Activated naive CD4-positive, alpha-beta T cell treated with anti-CD3 and anti-CD28 coated beads, Interleukin-2, amount 50 U/mL, for 24 hours (primary cell): ENCODE results near the gene SPTB.
A peak's percentile ranks its signal among the peaks of the same experiment; 100 is the strongest.

Source experiments
- H3K27ac Mint-ChIP-seq: one replicate; pipeline ENCODE4 v1.8.0; 2021; ENCODE audit warnings: mild to moderate bottlenecking, mixed read lengths
- H3K27me3 Mint-ChIP-seq: one replicate; pipeline ENCODE4 v1.8.0; 2021; ENCODE audit warnings: mixed read lengths
- H3K36me3 Mint-ChIP-seq: one replicate; pipeline ENCODE4 v1.8.0; 2021; ENCODE audit warnings: mixed read lengths
- H3K4me1 Mint-ChIP-seq: one replicate; pipeline ENCODE4 v1.8.0; 2021; ENCODE audit warnings: mixed read lengths
- H3K4me3 Mint-ChIP-seq: one replicate; pipeline ENCODE4 v1.8.0; 2021; ENCODE audit warnings: mild to moderate bottlenecking, mixed read lengths
- H3K9me3 Mint-ChIP-seq: one replicate; pipeline ENCODE4 v1.8.0; 2021; ENCODE audit warnings: mixed read lengths

The SPTB gene

DNA sequence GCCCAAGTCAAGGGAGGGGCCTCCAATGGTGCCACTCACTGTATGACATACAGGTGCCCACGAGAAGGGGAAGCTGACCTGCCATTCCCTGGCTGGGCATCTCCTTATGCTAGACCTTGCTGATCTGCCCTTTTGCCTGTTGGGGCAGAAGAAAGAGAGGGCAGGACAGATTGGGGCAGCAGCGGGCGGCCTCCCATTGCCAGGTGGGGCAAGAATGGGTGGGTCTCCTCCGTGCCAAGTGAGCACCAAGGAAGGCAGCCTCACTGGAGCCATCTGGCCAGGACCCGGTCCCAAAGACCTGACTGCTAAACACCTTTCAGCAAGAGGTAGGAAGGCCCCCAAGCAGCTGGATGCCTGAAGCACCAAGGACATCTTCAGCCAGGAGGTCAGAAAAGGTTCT lies 125.0 kb downstream of the SPTB start:
- Mint-ChIP-seq H3K4me1 (no peaks in the 10 kb centered on the region), H3K27me3 (no peaks in the 10 kb centered on the region), H3K36me3 (no peaks in the 10 kb centered on the region), H3K9me3 (no peaks in the 10 kb centered on the region), H3K4me3 (no peak overlapping the region), H3K27ac (no peak overlapping the region)

DNA sequence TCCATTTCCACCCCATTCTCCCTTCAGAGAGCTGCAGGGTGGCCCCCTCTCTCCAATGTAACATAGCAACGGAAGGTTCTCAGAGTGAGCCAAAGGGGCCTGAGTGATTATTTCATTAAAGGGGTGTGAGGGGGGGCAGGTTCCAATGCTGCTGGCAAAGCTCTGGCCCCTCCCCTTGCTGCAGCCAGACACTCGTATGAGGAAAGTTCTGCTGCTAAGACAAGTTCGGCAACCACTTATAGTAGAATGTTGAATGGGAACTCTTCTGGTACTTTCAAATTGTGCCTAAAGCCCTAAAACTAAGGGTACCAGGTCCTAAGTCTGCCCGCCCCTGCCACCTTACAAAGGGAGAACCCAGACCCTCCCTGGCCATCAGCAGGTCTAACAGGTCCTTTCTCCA lies 125.7 kb downstream of the SPTB start:
- Mint-ChIP-seq H3K27ac (no peak overlapping the region), H3K4me1 (no peaks in the 10 kb centered on the region), H3K4me3 (no peak overlapping the region), H3K9me3 (no peaks in the 10 kb centered on the region), H3K27me3 (no peaks in the 10 kb centered on the region), H3K36me3 (no peaks in the 10 kb centered on the region)

DNA sequence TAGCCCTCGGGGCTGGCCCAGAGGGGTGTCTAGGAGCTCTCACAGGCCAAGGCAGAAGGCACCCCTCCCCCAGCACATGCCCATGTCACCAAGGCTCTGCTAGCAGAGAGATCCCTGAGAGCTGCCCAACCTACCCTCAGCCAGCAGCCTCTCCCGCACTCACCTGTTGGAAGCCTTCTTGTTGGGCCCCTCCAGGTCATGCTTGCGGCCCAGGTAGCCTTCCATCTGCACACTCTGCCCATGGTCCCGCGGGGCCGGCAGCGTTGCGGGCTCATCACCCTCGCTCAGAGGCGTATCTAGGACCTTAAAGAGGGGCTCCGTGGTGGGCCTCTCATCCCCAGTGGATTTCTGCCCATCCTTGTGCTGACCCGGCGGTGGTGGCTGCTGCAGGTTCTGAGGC lies 126.3 kb downstream of the SPTB start:
- H3K4me1 Mint-ChIP-seq = no peaks in the 10 kb centered on the region
- H3K36me3 Mint-ChIP-seq = no peaks in the 10 kb centered on the region
- H3K4me3 Mint-ChIP-seq = no peak overlapping the region
- H3K27me3 Mint-ChIP-seq = no peaks in the 10 kb centered on the region
- no peak overlapping the region for H3K27ac Mint-ChIP-seq
- H3K9me3 Mint-ChIP-seq = no peaks in the 10 kb centered on the region

DNA sequence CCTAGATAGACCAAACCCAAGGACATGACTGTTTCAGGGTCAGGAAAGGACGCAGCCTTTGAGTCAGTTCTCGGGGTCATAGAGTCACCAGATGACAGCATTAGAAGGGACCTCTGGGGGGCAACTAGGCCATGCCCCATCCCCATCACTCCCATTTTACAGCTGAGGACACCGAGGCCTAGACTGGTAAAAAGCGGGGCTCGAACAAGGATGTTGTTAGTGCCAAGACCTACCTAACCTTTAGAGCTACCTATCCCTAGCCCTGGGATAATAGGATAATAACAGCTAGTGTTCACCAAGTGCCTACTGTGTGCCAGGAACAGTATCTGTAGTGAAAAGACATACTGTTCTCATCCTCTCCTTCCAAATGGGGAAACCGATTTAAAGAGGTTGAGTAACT lies 126.8 kb downstream of the SPTB start:
- H3K4me3 Mint-ChIP-seq = no peak overlapping the region
- no peaks in the 10 kb centered on the region for H3K4me1 Mint-ChIP-seq
- H3K9me3 Mint-ChIP-seq = no peaks in the 10 kb centered on the region
- H3K36me3 Mint-ChIP-seq = no peaks in the 10 kb centered on the region
- H3K27me3 Mint-ChIP-seq = no peaks in the 10 kb centered on the region
- H3K27ac Mint-ChIP-seq = no peak overlapping the region

DNA sequence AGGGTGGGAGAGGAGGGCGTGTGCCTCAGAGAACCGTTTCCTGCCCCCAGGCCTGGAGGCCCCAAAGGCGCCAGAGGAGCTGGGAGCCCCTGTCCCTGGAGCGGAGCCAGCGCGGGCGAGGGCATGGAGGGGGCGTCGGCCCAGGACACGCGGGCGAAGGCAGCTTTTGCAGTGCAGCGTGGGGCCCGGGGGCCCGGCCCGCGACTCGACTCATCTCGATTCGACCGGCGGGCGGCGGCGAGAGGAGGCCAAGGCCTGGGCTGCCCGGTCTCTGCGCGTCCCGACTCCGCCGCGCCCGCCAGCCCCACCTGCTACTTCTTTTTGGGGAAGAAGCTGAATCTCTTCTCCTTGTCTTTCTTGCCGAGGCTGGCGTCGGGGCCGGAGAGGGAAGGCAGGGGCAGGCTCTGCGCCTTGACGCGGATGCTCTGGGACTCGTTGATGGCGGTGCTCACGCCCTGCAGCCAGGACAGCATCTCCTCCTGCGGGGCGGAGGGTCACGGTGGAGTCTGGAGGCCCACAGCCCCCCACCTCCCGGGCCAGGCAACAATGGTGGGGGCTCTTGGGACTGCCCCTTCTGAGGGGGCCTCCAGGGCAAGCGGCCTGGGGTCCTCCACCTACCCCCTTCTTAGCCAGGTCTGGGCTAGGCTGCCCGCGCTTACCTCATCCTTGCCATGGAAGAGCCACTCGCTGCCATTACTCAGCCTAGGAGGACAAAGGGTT lies 130.6 kb downstream of the SPTB start:
- H3K4me3 Mint-ChIP-seq = no peak overlapping the region
- no peaks in the 10 kb centered on the region for H3K9me3 Mint-ChIP-seq
- H3K36me3 Mint-ChIP-seq = no peaks in the 10 kb centered on the region
- H3K27ac Mint-ChIP-seq = no peak overlapping the region
- peaks cover 9% of the 10 kb centered on the region for H3K4me1 Mint-ChIP-seq
- H3K27me3 Mint-ChIP-seq = no peaks in the 10 kb centered on the region

DNA sequence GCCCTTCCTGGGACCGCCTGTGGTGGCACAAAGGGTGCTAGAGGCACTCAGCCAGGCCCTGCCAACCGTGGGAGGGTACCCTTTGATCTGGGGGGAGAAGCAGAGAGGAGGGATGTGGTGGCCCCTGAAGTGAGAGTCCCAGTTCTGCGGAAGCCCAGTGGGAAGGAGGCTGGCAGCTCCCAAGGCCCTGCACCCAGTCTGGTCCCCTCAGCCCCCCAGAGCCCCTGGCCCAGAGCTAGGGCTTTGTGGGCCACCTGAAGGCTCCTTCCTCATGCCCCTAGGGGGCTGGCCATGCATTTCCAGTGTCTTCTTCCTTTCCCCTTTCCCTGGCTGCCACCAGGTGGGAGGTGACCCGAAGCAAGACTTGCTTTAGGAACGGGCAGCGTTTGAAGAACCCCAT lies 131.2 kb downstream of the SPTB start:
- no peak overlapping the region for H3K4me3 Mint-ChIP-seq
- no peak overlapping the region for H3K27ac Mint-ChIP-seq
- no peaks in the 10 kb centered on the region for H3K27me3 Mint-ChIP-seq
- no peaks in the 10 kb centered on the region for H3K9me3 Mint-ChIP-seq
- H3K4me1 Mint-ChIP-seq = peaks cover 9% of the 10 kb centered on the region
- no peaks in the 10 kb centered on the region for H3K36me3 Mint-ChIP-seq

DNA sequence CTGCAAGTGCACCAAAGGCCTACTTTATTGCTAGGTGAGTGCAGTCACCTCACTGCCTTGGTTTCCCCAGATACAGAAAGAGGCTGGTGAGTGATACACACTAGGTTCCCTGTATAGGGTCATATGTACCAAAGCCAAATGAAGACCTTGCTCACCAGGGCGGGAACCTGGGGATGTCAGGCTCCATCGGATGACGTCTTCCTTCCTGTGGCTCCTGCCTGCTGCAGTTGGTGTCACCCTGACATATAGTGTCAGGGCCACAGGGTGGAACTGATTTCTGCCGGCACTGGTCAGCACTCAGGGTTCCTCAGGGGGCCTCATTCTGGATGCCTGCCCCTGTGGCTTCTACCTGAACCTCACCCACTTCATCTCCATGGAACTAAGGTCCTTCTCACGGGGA lies 132.4 kb downstream of the SPTB start:
- H3K27me3 Mint-ChIP-seq = no peaks in the 10 kb centered on the region
- no peaks in the 10 kb centered on the region for H3K9me3 Mint-ChIP-seq
- H3K27ac Mint-ChIP-seq = no peak overlapping the region

DNA sequence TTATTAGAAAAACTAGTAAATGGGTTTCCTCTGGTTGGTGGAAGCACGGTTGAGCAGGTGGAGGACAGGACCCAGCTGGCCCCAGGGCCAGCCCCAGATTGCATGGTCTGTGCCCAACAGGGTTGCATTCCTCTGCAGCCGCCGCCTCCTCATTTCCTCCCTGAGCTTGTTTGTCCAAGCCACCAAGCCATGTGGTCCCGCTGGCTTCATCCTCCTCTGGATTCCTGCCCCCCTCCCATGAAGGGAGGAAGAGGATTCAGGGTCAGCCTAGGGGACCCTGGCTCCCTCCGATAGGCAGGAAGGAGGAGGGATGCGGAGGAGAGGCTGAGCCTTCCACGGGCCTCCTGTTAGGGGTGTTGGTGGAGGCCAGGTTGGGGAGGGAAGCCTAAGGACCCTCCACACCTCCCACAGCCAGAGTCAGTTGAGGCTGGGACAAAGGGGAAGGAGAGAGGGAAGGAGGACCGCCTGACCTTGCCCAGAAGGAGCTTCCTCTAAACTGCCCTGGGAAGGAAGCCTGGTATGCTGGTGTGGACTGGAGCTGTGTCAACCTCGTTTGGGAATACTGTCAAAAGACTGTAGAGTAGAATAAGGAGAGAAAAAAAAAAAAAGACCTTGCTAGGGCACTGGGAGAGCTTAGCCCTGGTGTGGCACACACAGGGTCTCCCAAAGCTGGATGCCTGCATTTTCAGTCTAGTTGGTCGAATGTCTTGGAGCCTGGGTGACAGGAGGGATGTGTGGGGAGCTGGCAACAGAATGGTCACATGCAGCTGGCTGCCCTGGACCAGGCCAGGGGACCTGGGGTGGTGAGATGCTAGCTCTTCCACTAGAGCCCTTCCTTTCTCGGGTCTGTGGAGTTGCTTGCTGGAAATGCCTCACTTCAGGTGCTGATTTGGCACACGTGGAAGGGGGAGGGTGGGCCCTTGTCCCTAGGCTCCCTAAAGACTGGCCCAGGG lies 133.1 kb downstream of the SPTB start:
- Mint-ChIP-seq H3K4me1 (peaks cover 9% of the 10 kb centered on the region), H3K9me3 (no peaks in the 10 kb centered on the region), H3K4me3 (no peak overlapping the region), H3K27ac (peak overlapping the region; percentile 51), H3K36me3 (no peaks in the 10 kb centered on the region), H3K27me3 (no peaks in the 10 kb centered on the region)

More for the DNA sequence above, 132.4 kb downstream of the SPTB start:
- no peak overlapping the region for H3K4me3 Mint-ChIP-seq
- H3K36me3 Mint-ChIP-seq = no peaks in the 10 kb centered on the region
- peaks cover 9% of the 10 kb centered on the region for H3K4me1 Mint-ChIP-seq

DNA sequence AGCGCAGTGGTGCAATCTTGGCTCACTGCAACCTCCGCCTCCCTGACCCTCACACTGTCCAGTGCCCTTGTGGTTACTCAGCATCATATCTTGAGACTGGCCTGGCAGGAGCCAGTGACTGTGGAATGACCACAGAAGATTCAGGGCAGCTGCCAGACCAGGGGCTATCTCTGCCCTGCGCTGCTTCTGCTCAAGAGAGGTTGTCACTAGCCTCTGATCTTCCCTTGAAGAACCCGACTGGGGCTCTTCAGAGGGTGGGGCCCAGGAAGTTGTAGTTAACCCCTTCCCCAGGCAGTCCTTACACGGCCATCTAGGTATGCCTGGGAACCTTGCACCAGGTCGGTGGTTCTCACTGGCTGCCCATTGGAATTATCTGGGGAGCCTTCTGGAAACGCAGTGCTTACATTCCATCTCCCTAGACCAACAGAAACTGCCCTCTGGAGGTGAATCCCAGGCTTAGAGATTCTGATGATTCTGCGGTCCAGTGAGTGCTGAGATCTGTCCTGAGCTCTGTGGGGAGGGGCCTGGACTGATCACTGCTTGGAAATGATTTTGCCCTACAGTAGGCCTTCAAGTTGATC lies 134.1 kb downstream of the SPTB start:
- no peaks in the 10 kb centered on the region for H3K9me3 Mint-ChIP-seq
- no peaks in the 10 kb centered on the region for H3K27me3 Mint-ChIP-seq
- H3K27ac Mint-ChIP-seq = no peak overlapping the region
- H3K36me3 Mint-ChIP-seq = no peaks in the 10 kb centered on the region
- H3K4me1 Mint-ChIP-seq = peaks cover 9% of the 10 kb centered on the region
- H3K4me3 Mint-ChIP-seq = no peak overlapping the region

DNA sequence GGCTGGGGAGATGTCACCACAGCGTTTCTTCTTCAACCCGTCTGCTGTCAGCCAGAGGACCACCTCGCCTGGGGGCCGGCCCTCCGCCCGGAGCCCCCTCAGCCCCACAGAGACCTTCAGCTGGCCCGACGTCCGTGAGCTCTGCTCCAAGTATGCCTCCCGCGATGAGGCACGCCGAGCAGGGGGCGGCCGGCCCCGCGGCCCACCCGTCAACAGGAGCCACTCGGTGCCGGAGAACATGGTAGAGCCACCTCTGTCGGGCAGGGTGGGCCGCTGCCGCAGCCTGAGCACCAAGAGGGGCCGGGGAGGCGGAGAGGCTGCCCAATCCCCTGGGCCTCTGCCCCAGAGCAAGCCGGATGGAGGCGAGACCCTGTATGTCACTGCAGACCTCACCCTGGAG lies 136.6 kb downstream of the SPTB start:
- Mint-ChIP-seq H3K4me3 (no peak overlapping the region), H3K36me3 (no peaks in the 10 kb centered on the region), H3K9me3 (no peaks in the 10 kb centered on the region), H3K27ac (no peak overlapping the region), H3K4me1 (peaks cover 9% of the 10 kb centered on the region), H3K27me3 (no peaks in the 10 kb centered on the region)

DNA sequence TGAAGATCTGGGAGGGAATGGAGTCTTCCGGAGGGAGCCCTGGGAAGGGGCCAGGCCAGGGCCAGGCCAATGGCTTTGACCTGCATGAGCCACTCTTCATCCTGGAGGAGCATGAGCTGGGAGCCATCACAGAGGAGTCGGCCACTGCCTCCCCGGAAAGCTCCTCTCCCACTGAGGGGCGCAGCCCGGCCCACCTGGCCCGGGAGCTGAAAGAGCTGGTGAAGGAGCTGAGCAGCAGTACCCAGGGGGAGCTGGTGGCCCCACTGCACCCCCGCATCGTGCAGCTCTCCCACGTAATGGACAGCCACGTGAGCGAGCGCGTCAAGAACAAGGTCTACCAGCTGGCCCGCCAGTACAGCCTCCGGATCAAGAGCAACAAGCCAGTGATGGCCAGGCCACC lies 137.7 kb downstream of the SPTB start:
- Mint-ChIP-seq H3K4me3 (no peak overlapping the region), H3K27ac (no peak overlapping the region), H3K27me3 (no peaks in the 10 kb centered on the region), H3K9me3 (no peaks in the 10 kb centered on the region), H3K4me1 (peaks cover 9% of the 10 kb centered on the region), H3K36me3 (no peaks in the 10 kb centered on the region)

DNA sequence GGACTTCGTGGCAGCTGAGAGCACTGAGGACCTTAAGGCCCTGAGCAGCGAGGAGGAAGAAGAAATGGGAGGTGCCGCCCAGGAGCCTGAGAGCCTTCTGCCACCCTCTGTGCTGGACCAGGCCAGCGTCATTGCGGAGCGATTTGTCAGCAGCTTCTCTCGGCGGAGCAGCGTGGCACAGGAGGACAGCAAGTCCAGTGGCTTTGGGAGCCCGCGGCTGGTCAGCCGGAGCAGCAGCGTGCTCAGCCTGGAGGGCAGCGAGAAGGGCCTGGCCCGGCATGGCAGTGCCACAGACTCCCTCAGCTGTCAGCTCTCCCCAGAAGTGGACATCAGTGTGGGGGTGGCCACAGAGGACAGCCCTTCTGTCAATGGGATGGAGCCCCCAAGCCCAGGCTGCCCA lies 138.5 kb downstream of the SPTB start:
- Mint-ChIP-seq H3K27ac (no peak overlapping the region), H3K27me3 (no peaks in the 10 kb centered on the region), H3K9me3 (no peaks in the 10 kb centered on the region), H3K4me3 (no peak overlapping the region), H3K36me3 (no peaks in the 10 kb centered on the region), H3K4me1 (peaks cover 9% of the 10 kb centered on the region)

DNA sequence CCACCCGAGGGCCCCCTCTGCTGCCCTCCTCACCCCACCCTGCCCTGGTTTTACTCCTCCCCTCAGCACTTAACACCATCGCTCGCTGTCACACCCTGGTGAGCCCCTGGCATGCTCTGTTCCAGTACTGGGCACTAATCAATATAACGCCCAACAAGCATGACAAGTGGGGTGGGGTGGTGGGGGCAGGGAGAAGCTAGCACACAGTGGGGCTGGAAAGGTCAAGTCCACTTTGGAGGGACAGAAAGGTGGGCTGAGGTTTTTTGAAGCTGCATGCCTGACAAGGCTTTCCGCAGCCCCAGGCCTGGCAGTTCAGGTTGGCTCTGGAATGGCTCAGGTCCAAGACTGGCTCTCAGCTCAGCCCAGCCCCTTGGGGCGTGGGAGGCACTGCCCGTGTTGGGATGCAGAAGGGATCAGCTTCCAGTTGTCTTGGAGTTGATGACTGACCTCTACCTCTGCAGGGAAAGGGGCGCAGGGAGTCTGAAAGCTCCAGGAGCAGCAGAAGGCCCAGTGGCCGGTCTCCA lies 141.4 kb downstream of the SPTB start:
- no peaks in the 10 kb centered on the region for H3K27me3 Mint-ChIP-seq
- H3K27ac Mint-ChIP-seq = no peak overlapping the region
- no peaks in the 10 kb centered on the region for H3K36me3 Mint-ChIP-seq
- H3K4me1 Mint-ChIP-seq = peaks cover 4% of the 10 kb centered on the region
- no peaks in the 10 kb centered on the region for H3K9me3 Mint-ChIP-seq
- H3K4me3 Mint-ChIP-seq = no peak overlapping the region

DNA sequence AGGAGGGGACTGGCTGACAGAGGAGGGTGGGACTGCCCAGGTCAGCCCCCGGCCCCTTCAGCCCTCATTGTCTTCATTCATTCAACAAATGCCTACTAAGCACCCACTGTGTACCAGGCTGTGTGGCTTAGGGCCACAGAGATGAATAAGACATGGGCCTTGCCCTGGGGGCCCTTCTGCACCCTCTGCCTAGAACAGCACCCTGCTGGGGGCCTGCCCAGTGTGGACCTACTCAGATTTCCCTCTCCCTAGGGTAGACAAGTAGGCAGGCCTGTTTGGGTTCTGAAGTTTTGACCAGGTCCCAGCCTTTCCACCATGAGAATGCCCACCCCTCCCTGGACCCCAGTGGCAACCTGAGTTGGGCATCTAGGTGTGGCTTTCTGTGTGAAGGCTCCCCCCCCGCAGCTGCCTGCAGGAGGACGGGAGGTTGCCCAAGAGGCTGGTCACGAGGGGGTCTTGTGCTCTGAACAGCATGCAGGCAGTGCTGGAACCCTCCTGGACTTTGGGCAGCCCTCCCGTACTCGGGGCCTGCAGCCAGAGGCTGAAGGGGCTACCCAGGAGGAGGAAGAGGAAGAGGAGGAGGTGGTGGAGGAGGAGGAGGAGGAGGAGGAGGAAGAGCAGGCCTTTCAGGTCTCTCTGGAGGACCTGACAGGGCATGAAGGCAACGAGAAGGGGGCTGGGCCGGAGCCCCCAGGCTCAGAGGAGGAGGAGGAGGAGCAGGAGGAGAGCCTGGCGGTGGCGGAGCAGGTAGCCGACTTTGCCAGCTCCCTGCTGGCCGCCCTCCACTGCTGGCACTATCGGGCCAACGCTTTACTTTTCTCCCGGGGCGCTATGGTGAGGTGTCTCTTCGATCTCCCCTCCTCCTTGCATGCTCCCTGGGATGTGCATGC lies 142.1 kb downstream of the SPTB start:
- no peaks in the 10 kb centered on the region for H3K27me3 Mint-ChIP-seq
- no peak overlapping the region for H3K4me3 Mint-ChIP-seq
- H3K27ac Mint-ChIP-seq = no peak overlapping the region
- no peaks in the 10 kb centered on the region for H3K36me3 Mint-ChIP-seq
- no peaks in the 10 kb centered on the region for H3K9me3 Mint-ChIP-seq
- H3K4me1 Mint-ChIP-seq = peaks cover 4% of the 10 kb centered on the region
